Esophagus squamous epithelium (tissue), 4 donors: Measurements from ENCODE around the gene ARMC5.

ENCODE experiments used
- CTCF ChIP-seq, 6 experiments: fragments of 450-650 bp in 4 of 6; fragments of 200-600 bp in 2 of 6; sonication (generic) in 2 of 6; IDR thresholded peaks; one replicate each; pipeline ENCODE4 v1.5.1; 2016 to 2019; ENCODE audit warnings: antibody characterized with exemption in 6 of 6, mild to moderate bottlenecking in 4 of 6, moderate library complexity in 4 of 6
- POLR2A ChIP-seq, 4 donors: fragments of 450-650 bp; IDR thresholded peaks; one replicate each; pipeline ENCODE4 v1.6.1; 2017; ENCODE audit warnings: antibody characterized with exemption in 4 of 4, mild to moderate bottlenecking in 4 of 4, moderate library complexity in 3 of 4

GRCh38 chr16:31479751-31480150, 20.4 kb downstream of the ARMC5 start:
- TF ChIP-seq CTCF (IDR thresholded peaks at IDR 0.05) (no peak), POLR2A (IDR thresholded peaks at IDR 0.05) (no peak)
